Endothelial cell of umbilical vein (primary cell): ENCODE results near the gene SCN4A. TPM values are rescaled to one million over a fixed set of nuclear protein-coding genes. Genes with fewer than 3 reads are reported as not detected.
A peak's percentile ranks its signal among the peaks of the same experiment; 100 is the strongest.

Experiments used
- BruUV-seq: library from RNA; stranded (reverse); fragments of 400-500 nt; replicated peaks from 2 replicates; lab custom pipeline; 2021; lab: Mats Ljungman, UMichigan
- CTCF ChIA-PET: fragments of 300-600, 350-600 bp; sonication (Branson Sonifier 250); formaldehyde crosslinking; loops from one replicate; lab custom pipeline; 2021; ENCODE audit warnings: antibody characterized with exemption, inconsistent platforms; lab: Charles Lee
- POLR2A ChIA-PET: fragments of 300-600, 350-600 bp; sonication (Branson Sonifier 250); formaldehyde crosslinking; loops from one replicate; lab custom pipeline; 2021; ENCODE audit warnings: antibody characterized with exemption, inconsistent platforms; lab: Charles Lee
- DNase-seq: peaks from one replicate; pipeline ENCODE4 v3.0.0-alpha.2; 2011; ENCODE audit warnings: low read depth, low spot score
- FAIRE-seq: peaks from 2 replicates; lab custom pipeline; 2011; peaks lifted over from hg19 to GRCh38; lab: Jason Lieb, UNC
- H2AFZ ChIP-seq: 2 replicates; pipeline ENCODE4 v1.6.0; 2012; ENCODE audit warnings: low read depth, low read length, control low read depth, inconsistent platforms
- H3K27ac ChIP-seq: 2 replicates; pipeline ENCODE4 v1.5.1; 2011; ENCODE audit warnings: low read depth, mild to moderate bottlenecking, control low read depth, low read length, moderate library complexity; ENCODE audit not compliant: insufficient read depth
- H3K27me3 ChIP-seq, 2 experiments: 2 replicates each; pipeline versions ENCODE4 v1.6.0 to v1.6.1; 2011; ENCODE audit warnings: low read length in 2 of 2, mixed read lengths in 1 of 2; ENCODE audit not compliant: control insufficient read depth in 2 of 2, insufficient read depth in 2 of 2
- H3K36me3 ChIP-seq, 2 experiments: 2 replicates in 1 of 2; 3 replicates in 1 of 2; pipeline ENCODE4 v1.5.1; 2011; ENCODE audit warnings: low read length in 2 of 2, mild to moderate bottlenecking in 1 of 2, moderate library complexity in 1 of 2; ENCODE audit not compliant: control insufficient read depth in 2 of 2, insufficient read depth in 2 of 2; ENCODE audit errors: extremely low read depth in 1 of 2
- H3K4me1 ChIP-seq: 3 replicates; pipeline ENCODE4 v1.5.1; 2011; ENCODE audit warnings: mild to moderate bottlenecking, low read length; ENCODE audit not compliant: control insufficient read depth, insufficient read depth; ENCODE audit errors: extremely low read depth
- H3K4me2 ChIP-seq: 2 replicates; pipeline ENCODE4 v1.6.1; 2011; ENCODE audit warnings: low read length, control low read depth, mixed read lengths; ENCODE audit not compliant: insufficient read depth
- H3K4me3 ChIP-seq, 3 experiments: fragments of 200-600 bp in 1 of 3; sonication (generic), shearing (Covaris generic) in 1 of 3; replicated peaks in 1 of 3; 2 replicates each; pipeline ENCODE4 v1.5.1; 2011 to 2016; ENCODE audit warnings: control low read depth in 3 of 3, low read length in 3 of 3, mild to moderate bottlenecking in 2 of 3, inconsistent platforms in 1 of 3, low read depth in 1 of 3, moderate library complexity in 1 of 3; ENCODE audit not compliant: insufficient read depth in 1 of 3
- H3K79me2 ChIP-seq: 2 replicates; pipeline ENCODE4 v1.6.0; 2012; ENCODE audit warnings: low read length, inconsistent platforms; ENCODE audit not compliant: control insufficient read depth, insufficient read depth
- H3K9ac ChIP-seq: replicated peaks from 2 replicates; pipeline ENCODE3; 2011; ENCODE audit warnings: low read length, control low read depth; ENCODE audit not compliant: insufficient read depth; ENCODE audit errors: extremely low read depth
- H3K9me1 ChIP-seq: replicated peaks from 3 replicates; pipeline ENCODE4 v1.6.0; 2011; ENCODE audit warnings: mild to moderate bottlenecking, low read length; ENCODE audit not compliant: control insufficient read depth, insufficient read depth; ENCODE audit errors: extremely low read depth
- H3K9me3 ChIP-seq: replicated peaks from 2 replicates; pipeline ENCODE4 v1.5.1; 2012; ENCODE audit warnings: low read length, inconsistent platforms; ENCODE audit not compliant: control insufficient read depth, insufficient read depth
- H4K20me1 ChIP-seq: replicated peaks from 2 replicates; pipeline ENCODE3; 2011; ENCODE audit warnings: mild to moderate bottlenecking, low read length; ENCODE audit not compliant: control insufficient read depth, insufficient read depth; ENCODE audit errors: extremely low read depth
- CTCF ChIP-seq, 2 donors: IDR thresholded peaks; 1 replicate in 1 of 2; 2 replicates in 1 of 2; pipeline ENCODE4 v1.5.1; 2011; ENCODE audit warnings: low read length in 2 of 2, mild to moderate bottlenecking in 2 of 2, moderate library complexity in 2 of 2, control low read depth in 1 of 2, inconsistent platforms in 1 of 2, low read depth in 1 of 2; ENCODE audit not compliant: insufficient read depth in 1 of 2; ENCODE audit errors: extremely low read depth in 1 of 2
- EZH2 ChIP-seq: IDR thresholded peaks from 2 replicates; pipeline ENCODE4 v1.6.1; 2012; ENCODE audit warnings: borderline replicate concordance, low read depth, mild to moderate bottlenecking, moderate library complexity, low read length, inconsistent platforms; ENCODE audit not compliant: severe bottlenecking
- FOS ChIP-seq: IDR thresholded peaks from 2 replicates; pipeline ENCODE4 v1.6.1; 2011; ENCODE audit warnings: mild to moderate bottlenecking, low read length, moderate library complexity, borderline replicate concordance; ENCODE audit not compliant: insufficient read depth
- GATA2 ChIP-seq: IDR thresholded peaks from 2 replicates; pipeline ENCODE4 v1.7.0; 2011; ENCODE audit warnings: low read depth, mild to moderate bottlenecking, moderate library complexity, mixed read lengths, low read length; ENCODE audit not compliant: insufficient read length, insufficient read depth
- JUN ChIP-seq: IDR thresholded peaks from 2 replicates; pipeline ENCODE4 v1.6.1; 2011; ENCODE audit warnings: borderline replicate concordance, low read depth; ENCODE audit not compliant: insufficient read length, insufficient read depth
- MYC ChIP-seq: IDR thresholded peaks from one replicate; pipeline ENCODE4 v1.6.1; 2011; ENCODE audit warnings: mild to moderate bottlenecking, low read depth, low read length
- POLR2A ChIP-seq: IDR thresholded peaks from 2 replicates; pipeline ENCODE4 v1.6.1; 2012; ENCODE audit warnings: low read depth, mild to moderate bottlenecking, control low read depth, low read length
- POLR2AphosphoS5 ChIP-seq: IDR thresholded peaks from 2 replicates; pipeline ENCODE4 v1.6.1; 2012; ENCODE audit warnings: low read depth, mild to moderate bottlenecking, control low read depth, low read length, moderate library complexity; ENCODE audit not compliant: insufficient read depth
- dilution Hi-C: fragments of 300-500 bp; cut with MboI; formaldehyde crosslinking; loops from one replicate; pipeline ENCODE4 v1.15.0; 2019; ENCODE audit warnings: low sequenced_read_pairs; ENCODE audit not compliant: extremely low pct_ligation_motif_present
- intact Hi-C: fragments of 100-400 bp; cut with micrococcal nuclease; formaldehyde crosslinking; loops from one replicate; pipeline ENCODE4 v1.10.0; 2022
- polyA plus RNA-seq, 4 experiments: library from polyadenylated mRNA; depleted of rRNA in 3 of 4; stranded (reverse) in 3 of 4; unstranded in 1 of 4; fragments of >200 nt; gene quantifications; 2 replicates each; pipeline versions ENCODE4 v1.2.1 to v1.2.3, GENCODE V29; 2011 to 2012; ENCODE audit warnings: missing spikeins in 1 of 4
- total RNA-seq: library from RNA; stranded (reverse); gene quantifications from 2 replicates; pipeline ENCODE4 v1.2.3, GENCODE V29; 2021
- TF ChIP-seq, protein P1 (sequence below): IDR thresholded peaks from 2 replicates; pipeline ENCODE4 v1.6.1; 2011; ENCODE audit not compliant: insufficient read depth, insufficient read length

Gene SCN4A
- total and polyA plus RNA-seq, 2 donors (not counting 3 experiments of a cell fraction or from before 2014, with no cell fraction given): 0.01 to 0.40 TPM

- Histone ChIP-seq H3K27me3 (no peaks in the 10 kb centered on the region), H4K20me1 (no peaks in the 10 kb centered on the region), H3K9me3 (no peaks in the 10 kb centered on the region), H3K27ac (peak overlapping the region; percentile 90), H3K4me2 (peak overlapping the region; percentile 93), H3K79me2 (peaks cover 61% of the 10 kb centered on the region), H3K36me3 (no peaks in the 10 kb centered on the region), H3K4me3 (peak overlapping the region in 2 of 3 experiments; percentile 0 to 72), H3K9ac (peak overlapping the region; percentile 80), H2AFZ (no peak overlapping the region), H3K9me1 (no peaks in the 10 kb centered on the region), H3K4me1 (peaks cover 56% of the 10 kb centered on the region)
- TSS peak; percentile 20 for BruUV-seq
- dilution Hi-C loops (no loop called here), intact Hi-C loops (loop anchor here (1.0 to 5.0 kb wide), 3 partner anchors 8 to 396 kb away; no protein-coding TSS in a partner anchor)
- TF ChIP-seq EZH2 (no peak), GATA2 (peak; percentile 80), POLR2AphosphoS5 (peak; percentile 86), CTCF (IDR thresholded peaks at IDR 0.05; ENCODE audit: extremely low read depth in 1 of 2, insufficient read depth in 1 of 2, low read depth in 1 of 2, low read length in 2 of 2) (peak; percentile 5 to 9), POLR2A (peak; percentile 76), FOS (no peak), MYC (peak; percentile 27), JUN (peak; percentile 52)
- TF ChIP-seq, protein P1, sequence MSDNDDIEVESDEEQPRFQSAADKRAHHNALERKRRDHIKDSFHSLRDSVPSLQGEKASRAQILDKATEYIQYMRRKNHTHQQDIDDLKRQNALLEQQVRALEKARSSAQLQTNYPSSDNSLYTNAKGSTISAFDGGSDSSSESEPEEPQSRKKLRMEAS: no peak
- POLR2A ChIA-PET: interaction anchor here (0.8 to 3.1 kb wide), 3 partner anchors 11 to 16 kb away, joined by 4 to 32 read pairs (median 8); no protein-coding TSS in a partner anchor
- CTCF ChIA-PET: interaction anchor here (0.9 to 7.9 kb wide), 15 partner anchors 9 to 266 kb away, joined by 3 to 140 read pairs (median 9); partner anchors contain the start of gene ERN1
- DNase-seq: peak; percentile 80
- peak; percentile 88 for FAIRE-seq
Observed at GRCh38 chr17:64016231-64016784, 43.6 kb upstream of the SCN4A start.
